ENCODE data around the gene RTN1.

DNA sequence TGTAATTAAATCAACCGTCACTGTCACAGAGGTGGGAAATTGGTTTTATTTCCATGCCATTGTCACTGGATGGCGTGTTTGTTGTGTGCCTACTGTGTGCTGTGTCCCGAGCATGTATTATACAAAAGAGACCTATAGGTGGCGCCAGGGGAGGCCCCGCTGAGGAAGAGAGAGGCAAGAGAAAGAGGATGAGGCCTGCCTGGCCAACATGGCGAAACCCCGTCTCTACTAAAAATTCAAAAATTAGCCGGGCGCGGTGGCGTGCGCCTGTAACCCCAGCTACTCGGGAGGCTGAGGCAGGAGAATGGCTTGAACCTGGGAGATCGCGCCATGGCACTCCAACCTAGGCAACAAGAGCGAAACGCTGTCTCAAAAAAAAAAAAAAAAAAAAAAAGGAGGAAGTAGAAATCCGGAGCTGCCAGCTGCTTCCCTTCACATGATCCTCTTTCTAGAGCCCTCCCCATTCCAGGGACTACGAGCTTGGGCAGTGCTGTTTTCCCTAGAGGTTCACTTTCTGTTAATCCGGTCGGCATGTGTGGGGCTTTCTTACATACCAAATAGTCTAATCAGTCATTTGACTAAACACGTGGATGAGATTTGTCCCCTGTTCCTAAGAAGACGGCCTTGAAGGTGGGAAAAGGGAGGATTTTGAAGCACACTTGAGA is 287.6 kb downstream of the RTN1 start:
- TF ChIP-seq, protein P1, sequence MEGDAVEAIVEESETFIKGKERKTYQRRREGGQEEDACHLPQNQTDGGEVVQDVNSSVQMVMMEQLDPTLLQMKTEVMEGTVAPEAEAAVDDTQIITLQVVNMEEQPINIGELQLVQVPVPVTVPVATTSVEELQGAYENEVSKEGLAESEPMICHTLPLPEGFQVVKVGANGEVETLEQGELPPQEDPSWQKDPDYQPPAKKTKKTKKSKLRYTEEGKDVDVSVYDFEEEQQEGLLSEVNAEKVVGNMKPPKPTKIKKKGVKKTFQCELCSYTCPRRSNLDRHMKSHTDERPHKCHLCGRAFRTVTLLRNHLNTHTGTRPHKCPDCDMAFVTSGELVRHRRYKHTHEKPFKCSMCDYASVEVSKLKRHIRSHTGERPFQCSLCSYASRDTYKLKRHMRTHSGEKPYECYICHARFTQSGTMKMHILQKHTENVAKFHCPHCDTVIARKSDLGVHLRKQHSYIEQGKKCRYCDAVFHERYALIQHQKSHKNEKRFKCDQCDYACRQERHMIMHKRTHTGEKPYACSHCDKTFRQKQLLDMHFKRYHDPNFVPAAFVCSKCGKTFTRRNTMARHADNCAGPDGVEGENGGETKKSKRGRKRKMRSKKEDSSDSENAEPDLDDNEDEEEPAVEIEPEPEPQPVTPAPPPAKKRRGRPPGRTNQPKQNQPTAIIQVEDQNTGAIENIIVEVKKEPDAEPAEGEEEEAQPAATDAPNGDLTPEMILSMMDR (IDR thresholded peaks at IDR 0.05): peak; percentile 19
- TF ChIP-seq, protein P2, sequence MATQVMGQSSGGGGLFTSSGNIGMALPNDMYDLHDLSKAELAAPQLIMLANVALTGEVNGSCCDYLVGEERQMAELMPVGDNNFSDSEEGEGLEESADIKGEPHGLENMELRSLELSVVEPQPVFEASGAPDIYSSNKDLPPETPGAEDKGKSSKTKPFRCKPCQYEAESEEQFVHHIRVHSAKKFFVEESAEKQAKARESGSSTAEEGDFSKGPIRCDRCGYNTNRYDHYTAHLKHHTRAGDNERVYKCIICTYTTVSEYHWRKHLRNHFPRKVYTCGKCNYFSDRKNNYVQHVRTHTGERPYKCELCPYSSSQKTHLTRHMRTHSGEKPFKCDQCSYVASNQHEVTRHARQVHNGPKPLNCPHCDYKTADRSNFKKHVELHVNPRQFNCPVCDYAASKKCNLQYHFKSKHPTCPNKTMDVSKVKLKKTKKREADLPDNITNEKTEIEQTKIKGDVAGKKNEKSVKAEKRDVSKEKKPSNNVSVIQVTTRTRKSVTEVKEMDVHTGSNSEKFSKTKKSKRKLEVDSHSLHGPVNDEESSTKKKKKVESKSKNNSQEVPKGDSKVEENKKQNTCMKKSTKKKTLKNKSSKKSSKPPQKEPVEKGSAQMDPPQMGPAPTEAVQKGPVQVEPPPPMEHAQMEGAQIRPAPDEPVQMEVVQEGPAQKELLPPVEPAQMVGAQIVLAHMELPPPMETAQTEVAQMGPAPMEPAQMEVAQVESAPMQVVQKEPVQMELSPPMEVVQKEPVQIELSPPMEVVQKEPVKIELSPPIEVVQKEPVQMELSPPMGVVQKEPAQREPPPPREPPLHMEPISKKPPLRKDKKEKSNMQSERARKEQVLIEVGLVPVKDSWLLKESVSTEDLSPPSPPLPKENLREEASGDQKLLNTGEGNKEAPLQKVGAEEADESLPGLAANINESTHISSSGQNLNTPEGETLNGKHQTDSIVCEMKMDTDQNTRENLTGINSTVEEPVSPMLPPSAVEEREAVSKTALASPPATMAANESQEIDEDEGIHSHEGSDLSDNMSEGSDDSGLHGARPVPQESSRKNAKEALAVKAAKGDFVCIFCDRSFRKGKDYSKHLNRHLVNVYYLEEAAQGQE (IDR thresholded peaks at IDR 0.05; ENCODE audit: insufficient read depth in 1 of 2, low read depth in 2 of 2, low read length in 1 of 2): no peak
- TF ChIP-seq POLR2AphosphoS5 (IDR thresholded peaks at IDR 0.05; ENCODE audit: low read depth, low read length) (no peak), SIN3A (IDR thresholded peaks at IDR 0.05; ENCODE audit: borderline replicate concordance, insufficient read depth, low read depth, low read length) (no peak)

Data from Panc1 (cell line).